ENCODE data around the gene MND1. TPM values are rescaled to one million over a fixed set of nuclear protein-coding genes. Genes with fewer than 3 reads are reported as not detected.

The MND1 gene
- total RNA-seq, 2 experiments from 2014 or later = 25.2 to 33.6 TPM

DNA sequence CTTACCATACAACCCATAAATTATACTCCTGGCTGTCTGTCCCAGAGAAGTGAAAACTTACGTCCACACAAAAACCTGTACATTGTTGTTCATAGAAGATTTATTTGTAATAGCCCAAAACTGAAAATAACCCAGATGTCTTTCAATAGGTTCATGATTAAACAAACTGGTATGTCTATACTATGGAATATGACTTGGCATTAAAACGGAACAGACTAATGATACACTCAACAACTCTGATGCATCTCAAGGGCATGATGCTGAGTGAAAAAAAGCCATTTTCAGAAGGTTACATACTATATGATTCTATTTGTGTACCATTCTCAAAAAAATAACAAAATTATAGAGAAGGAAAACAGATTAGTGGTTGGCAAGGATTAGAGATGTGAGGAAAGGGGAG is 11.6 kb upstream of the MND1 start:
- peaks cover 37% of the 10 kb centered on the region for H3K27me3 Mint-ChIP-seq
- no peaks in the 10 kb centered on the region for H3K36me3 Mint-ChIP-seq
- H3K27ac Mint-ChIP-seq = no peak overlapping the region
- CTCF ChIA-PET = no interaction called here
- H3K9me3 Mint-ChIP-seq (ENCODE audit: low read depth) = no peaks in the 10 kb centered on the region
- no peak overlapping the region for H3K4me3 Mint-ChIP-seq
- no peaks in the 10 kb centered on the region for H3K4me1 Mint-ChIP-seq
- ATAC-seq = no peak
- no peak for DNase-seq

DNA sequence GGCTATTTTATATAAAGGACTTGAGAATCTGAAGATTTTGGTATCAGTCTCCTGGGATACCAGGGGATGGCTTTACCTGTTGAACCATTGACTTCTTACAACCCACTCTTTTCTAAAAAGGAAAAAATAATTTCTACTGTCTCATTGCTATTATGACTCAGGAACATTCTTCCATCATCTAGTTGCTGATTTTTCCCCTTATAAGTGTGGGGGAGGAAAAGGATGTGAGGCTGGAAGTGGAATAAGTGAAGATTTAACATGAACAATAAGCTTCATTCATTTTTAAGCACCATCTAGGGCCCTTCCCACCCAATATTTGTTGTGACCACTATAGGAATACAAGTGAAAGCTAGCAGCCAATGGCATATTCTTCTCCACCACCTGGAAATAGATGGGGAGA is 10.6 kb upstream of the MND1 start:
- no peaks in the 10 kb centered on the region for H3K36me3 Mint-ChIP-seq
- H3K4me1 Mint-ChIP-seq = no peaks in the 10 kb centered on the region
- ATAC-seq (no peak), DNase-seq (no peak)
- H3K4me3 Mint-ChIP-seq = no peak overlapping the region
- CTCF ChIA-PET = interaction anchor here (0.7 kb wide), 1 partner anchor 96 kb away, joined by 3 read pairs; no protein-coding TSS in a partner anchor
- H3K27me3 Mint-ChIP-seq = peaks cover 37% of the 10 kb centered on the region
- H3K27ac Mint-ChIP-seq = no peak overlapping the region
- no peaks in the 10 kb centered on the region for H3K9me3 Mint-ChIP-seq (ENCODE audit: low read depth)

DNA sequence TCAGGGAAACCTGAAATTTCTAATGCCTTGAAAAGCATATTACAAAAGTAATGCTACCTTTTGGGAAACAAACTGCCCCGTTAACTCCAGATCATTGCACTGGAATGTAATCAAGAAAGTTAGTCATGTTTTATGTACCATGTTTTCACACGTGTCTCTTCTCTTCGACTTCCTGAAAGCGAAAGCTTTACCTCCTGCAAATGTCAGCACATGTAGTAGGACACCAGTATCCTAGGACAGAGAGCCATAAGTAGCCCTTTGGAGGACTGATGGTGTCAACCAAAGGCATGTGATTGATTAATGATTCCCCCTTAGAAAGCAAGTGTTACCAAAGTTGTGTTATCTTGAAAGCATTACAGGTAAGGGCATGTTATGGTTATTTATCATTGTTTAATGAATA is 8.8 kb upstream of the MND1 start:
- Mint-ChIP-seq H3K4me3 (no peak overlapping the region), H3K9me3 (ENCODE audit: low read depth) (no peaks in the 10 kb centered on the region), H3K4me1 (no peaks in the 10 kb centered on the region), H3K27me3 (peaks cover 43% of the 10 kb centered on the region), H3K36me3 (no peaks in the 10 kb centered on the region), H3K27ac (no peak overlapping the region)
- DNase-seq (no peak), ATAC-seq (no peak)
- CTCF ChIA-PET = interaction anchor here (1.2 to 1.6 kb wide), 2 partner anchors 8 to 10 kb away, joined by 4 to 6 read pairs; partner anchors contain the start of gene MND1

DNA sequence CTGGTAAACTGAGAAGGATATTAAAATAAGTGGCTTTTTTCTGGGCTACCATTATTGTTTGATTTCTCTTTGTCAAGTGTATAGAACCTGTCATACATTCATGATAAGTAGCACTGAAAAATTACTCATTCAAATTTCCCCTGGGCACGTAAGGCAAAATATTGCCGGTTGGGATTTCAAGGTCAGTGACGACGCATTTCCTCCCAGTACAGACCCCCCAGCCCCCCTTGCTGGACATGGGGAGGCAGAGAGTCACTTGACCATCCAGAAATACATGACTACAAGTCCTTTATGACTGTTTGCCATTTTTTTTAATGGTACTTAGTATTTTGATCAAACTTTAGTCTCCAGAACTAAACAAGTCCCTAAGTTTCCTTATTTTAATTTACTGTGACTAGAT is 6.8 kb upstream of the MND1 start:
- no peak for DNase-seq
- H3K27me3 Mint-ChIP-seq = peaks cover 55% of the 10 kb centered on the region
- H3K4me3 Mint-ChIP-seq = no peak overlapping the region
- H3K27ac Mint-ChIP-seq = no peak overlapping the region
- no peaks in the 10 kb centered on the region for H3K9me3 Mint-ChIP-seq (ENCODE audit: low read depth)
- ATAC-seq = no peak
- no peaks in the 10 kb centered on the region for H3K36me3 Mint-ChIP-seq
- peaks cover 7% of the 10 kb centered on the region for H3K4me1 Mint-ChIP-seq
- CTCF ChIA-PET = interaction anchor here (1.0 to 1.5 kb wide), 3 partner anchors 8 to 412 kb away, joined by 3 read pairs; no protein-coding TSS in a partner anchor

DNA sequence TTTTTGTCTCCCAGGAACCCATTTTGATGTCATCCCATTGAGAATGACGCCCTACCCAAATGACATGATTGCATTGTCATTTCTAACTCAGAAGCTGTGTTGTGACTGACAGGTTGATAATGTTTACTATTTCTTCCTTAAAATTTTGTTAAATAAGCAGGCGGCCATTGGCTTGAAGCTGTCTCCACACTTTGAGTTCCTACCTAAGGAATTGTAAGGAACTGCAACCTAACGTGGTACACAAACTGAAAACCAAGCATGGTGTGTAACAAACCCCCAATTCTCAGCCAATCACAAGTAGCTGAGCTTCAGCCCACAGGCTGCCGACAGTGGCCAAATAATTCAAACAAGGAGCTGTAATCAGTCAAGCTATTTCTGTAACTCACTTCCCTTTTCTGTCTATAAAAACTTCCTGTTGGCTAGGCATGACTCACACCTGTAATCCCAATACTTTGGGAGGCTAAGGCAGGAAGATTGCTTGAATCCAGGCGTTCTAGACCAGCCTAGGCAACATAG is 2.9 kb upstream of the MND1 start:
- CTCF ChIA-PET = interaction anchor here (0.7 to 7.2 kb wide), 6 partner anchors 25 to 302 kb away, joined by 3 to 71 read pairs (median 3); no protein-coding TSS in a partner anchor
- H3K4me1 Mint-ChIP-seq = peaks cover 19% of the 10 kb centered on the region
- no peak for DNase-seq
- H3K9me3 Mint-ChIP-seq (ENCODE audit: low read depth) = no peaks in the 10 kb centered on the region
- no peak overlapping the region for H3K27ac Mint-ChIP-seq
- no peak for ATAC-seq
- no peak overlapping the region for H3K4me3 Mint-ChIP-seq
- peaks cover 41% of the 10 kb centered on the region for H3K27me3 Mint-ChIP-seq
- no peaks in the 10 kb centered on the region for H3K36me3 Mint-ChIP-seq

DNA sequence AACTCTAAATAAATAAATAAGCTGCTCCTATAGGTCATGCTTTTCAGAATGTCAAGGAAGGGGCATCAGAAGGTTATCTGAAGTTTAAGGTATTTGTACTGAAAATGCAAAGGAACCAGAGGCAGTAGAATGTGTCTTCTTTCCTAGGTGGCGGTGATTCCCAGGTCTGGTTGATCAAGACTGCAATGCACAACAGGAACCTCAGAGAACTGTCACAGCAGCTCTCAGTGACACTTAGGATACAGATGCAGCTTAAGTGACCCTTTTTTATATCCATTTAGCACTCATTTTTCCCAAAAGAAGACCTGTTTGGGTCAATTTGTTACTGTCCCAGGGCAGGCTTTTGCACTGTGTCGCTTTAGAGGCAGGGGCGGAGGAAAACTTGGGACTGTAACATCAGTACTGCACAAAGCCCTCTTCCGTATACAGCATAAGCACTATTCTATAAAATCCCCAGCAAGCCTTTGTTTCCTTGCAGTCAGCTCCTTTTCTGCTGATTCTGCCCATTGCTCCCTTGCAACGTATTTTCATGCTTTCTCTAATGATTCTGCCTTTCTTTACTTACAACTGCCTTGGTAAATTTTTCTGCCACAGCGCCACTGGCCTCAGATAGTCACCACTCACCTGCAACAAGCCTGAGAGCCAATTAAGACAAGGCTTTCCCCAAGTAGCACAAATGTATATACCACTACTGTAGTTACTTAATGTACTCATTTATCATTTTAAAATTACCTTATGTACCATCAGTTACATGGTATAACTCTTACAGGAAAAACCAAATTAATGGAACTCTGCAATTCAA is 1.5 kb upstream of the MND1 start:
- Mint-ChIP-seq H3K27me3 (peaks cover 35% of the 10 kb centered on the region), H3K4me3 (no peak overlapping the region), H3K36me3 (peaks cover 3% of the 10 kb centered on the region), H3K27ac (no peak overlapping the region), H3K4me1 (peaks cover 32% of the 10 kb centered on the region), H3K9me3 (ENCODE audit: low read depth) (no peaks in the 10 kb centered on the region)
- CTCF ChIA-PET = interaction anchor here (0.6 to 7.2 kb wide), 8 partner anchors 21 to 429 kb away, joined by 3 to 71 read pairs (median 4); partner anchors contain the start of gene TMEM131L
- DNase-seq = no peak
- ATAC-seq = no peak

DNA sequence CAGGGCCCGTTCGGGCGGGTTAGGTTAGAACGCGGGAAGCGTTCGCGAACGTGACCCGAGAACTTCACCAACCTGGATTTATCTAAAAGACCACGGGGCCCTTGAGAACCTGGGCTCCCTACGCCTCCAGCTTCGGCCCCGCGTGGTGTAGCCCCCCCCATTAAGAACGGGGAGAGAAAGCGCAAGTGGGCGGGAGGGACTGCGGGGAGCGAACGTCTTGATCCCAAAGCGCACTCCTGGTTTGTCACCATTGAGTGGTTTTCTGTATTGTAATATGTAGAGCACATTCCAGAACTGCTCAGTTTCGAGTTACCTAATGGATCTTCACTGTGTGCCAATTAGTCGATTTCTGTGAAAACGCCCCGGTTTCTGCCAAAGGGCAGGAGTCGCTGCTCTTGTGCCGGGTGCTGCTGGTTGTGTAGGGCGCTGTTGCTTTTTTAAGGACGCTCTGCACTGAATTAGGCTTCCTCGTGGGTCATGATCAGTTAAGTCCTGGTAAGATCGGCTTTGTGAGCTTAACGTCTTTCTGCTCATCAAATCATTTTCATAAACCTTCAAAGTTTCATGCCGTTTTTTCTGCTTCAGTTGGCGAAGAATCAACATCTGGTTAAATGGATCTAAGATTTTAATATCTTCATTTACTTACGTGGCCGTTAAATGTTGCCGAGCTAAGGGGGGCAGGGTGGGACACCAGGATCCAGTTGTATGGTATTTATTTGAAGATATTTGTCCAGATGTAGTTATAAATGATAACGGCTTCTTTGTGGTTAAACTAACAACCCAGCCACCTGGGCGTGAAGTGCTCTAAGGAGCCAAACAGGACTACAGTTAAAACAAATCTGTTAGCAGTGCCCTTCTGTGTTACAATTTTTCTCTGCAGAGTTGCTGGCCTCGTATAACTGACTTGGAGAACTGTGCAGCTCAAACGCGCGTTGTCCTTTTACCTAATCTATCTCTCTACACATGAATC is 809 bp downstream of the MND1 start:
- DNase-seq (peak; percentile 73), ATAC-seq (peak; percentile 43)
- CTCF ChIA-PET = interaction anchor here (0.7 to 7.2 kb wide), 23 partner anchors 9 to 1206 kb away, joined by 3 to 71 read pairs (median 4); partner anchors contain the start of gene TMEM131L
- Mint-ChIP-seq H3K4me1 (peaks cover 46% of the 10 kb centered on the region), H3K27me3 (peaks cover 27% of the 10 kb centered on the region), H3K9me3 (ENCODE audit: low read depth) (no peaks in the 10 kb centered on the region), H3K27ac (peak overlapping the region; percentile 90), H3K4me3 (peak overlapping the region; percentile 85), H3K36me3 (peaks cover 10% of the 10 kb centered on the region)

DNA sequence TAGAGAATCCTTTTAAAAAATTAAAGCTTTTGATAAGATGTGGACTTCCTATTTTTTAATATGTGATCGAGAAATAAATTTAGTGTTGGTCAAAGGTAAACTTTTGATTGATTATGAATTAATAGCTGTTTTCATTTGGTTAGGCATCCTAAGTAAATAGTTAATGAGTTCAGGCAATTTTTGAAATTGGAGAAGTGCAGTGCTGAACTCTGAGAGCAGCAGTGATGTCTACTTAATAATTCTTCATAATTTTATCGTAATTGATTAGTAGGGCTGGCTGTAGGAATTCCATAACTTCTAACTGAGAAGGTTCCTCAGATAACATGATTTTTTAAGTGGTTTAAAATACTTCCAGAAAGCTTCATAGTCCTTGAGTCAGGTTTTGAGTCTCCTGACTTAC is 1.5 kb downstream of the MND1 start:
- Mint-ChIP-seq H3K27ac (no peak overlapping the region), H3K9me3 (ENCODE audit: low read depth) (no peaks in the 10 kb centered on the region), H3K4me1 (peaks cover 47% of the 10 kb centered on the region), H3K36me3 (peaks cover 13% of the 10 kb centered on the region), H3K27me3 (peaks cover 20% of the 10 kb centered on the region), H3K4me3 (peak overlapping the region; percentile 85)
- ATAC-seq (no peak), DNase-seq (no peak)
- CTCF ChIA-PET = interaction anchor here (0.6 to 7.2 kb wide), 23 partner anchors 8 to 404 kb away, joined by 3 to 71 read pairs (median 4); partner anchors contain the start of gene TMEM131L

DNA sequence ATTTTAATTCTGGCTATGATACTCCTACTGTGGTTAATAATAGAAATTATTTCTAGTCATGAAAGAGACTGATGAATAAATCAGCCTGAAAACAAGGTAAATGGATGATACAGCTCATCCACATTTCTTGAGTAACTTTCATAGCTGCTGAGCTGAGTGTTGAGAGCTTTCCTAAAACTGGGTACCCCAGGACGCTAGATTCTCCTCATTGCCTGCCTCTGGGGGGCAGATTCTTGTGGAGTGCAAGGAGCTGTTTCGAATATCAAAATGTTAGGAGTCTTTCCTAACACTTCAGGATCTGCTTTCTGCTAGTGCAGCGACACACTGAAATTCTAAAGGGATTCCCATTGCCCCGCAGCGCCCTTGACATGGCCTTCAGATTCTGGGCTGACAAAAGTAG is 2.1 kb downstream of the MND1 start:
- Mint-ChIP-seq H3K4me1 (peaks cover 43% of the 10 kb centered on the region), H3K36me3 (peaks cover 17% of the 10 kb centered on the region), H3K27ac (no peak overlapping the region), H3K9me3 (ENCODE audit: low read depth) (no peaks in the 10 kb centered on the region), H3K27me3 (peaks cover 16% of the 10 kb centered on the region), H3K4me3 (no peak overlapping the region)
- DNase-seq (no peak), ATAC-seq (no peak)
- CTCF ChIA-PET = interaction anchor here (0.6 to 7.2 kb wide), 16 partner anchors 8 to 297 kb away, joined by 3 to 71 read pairs (median 4); partner anchors contain the start of gene TMEM131L

DNA sequence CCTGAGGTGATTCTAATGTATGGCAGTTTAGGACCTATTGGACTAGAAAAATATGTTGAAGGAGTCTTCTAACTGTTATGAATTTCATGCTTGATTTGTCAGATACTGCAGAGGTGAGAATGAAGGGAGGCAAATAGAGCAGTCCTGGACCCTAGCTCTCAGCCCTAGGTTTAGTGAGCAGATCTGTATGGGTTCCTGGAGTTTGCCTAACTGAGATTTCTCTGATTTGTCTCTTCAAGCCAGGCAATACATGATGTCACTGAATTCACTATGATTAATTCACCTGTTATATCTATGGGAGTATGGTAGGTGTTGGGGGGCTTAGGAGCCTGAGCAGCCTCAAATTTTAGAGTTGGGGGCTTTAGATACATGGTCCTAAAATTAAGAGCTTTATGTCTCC is 2.6 kb downstream of the MND1 start:
- no peak overlapping the region for H3K27ac Mint-ChIP-seq

DNA sequence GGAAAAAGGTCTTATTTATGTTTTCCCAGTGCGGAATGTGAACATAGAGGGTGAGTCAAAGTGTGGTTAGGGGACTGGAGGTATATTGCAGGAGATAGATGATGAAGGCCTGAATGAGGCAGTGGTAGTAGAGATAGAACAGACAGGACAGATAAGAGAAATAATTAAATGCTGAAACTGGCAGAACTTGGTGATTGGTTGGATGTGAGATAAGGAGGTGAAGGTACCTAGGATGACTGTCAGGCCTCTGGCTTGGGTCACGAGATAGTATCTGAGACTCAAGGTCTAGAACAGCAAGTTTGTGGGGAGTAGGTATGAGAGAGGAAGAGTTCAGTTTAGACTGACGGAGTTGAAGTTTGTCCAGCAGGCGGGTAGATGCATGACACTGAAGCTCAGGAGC is 3.5 kb downstream of the MND1 start:
- no peak for ATAC-seq
- Mint-ChIP-seq H3K27me3 (peaks cover 2% of the 10 kb centered on the region), H3K4me1 (peaks cover 40% of the 10 kb centered on the region), H3K27ac (no peak overlapping the region), H3K9me3 (ENCODE audit: low read depth) (no peaks in the 10 kb centered on the region), H3K36me3 (peaks cover 23% of the 10 kb centered on the region), H3K4me3 (no peak overlapping the region)
- DNase-seq = no peak
- CTCF ChIA-PET = no interaction called here

More for the DNA sequence above, 2.6 kb downstream of the MND1 start:
- DNase-seq (no peak), ATAC-seq (no peak)
- Mint-ChIP-seq H3K36me3 (peaks cover 17% of the 10 kb centered on the region), H3K4me3 (no peak overlapping the region), H3K27me3 (peaks cover 10% of the 10 kb centered on the region), H3K4me1 (peaks cover 42% of the 10 kb centered on the region), H3K9me3 (ENCODE audit: low read depth) (no peaks in the 10 kb centered on the region)
- CTCF ChIA-PET = interaction anchor here (2.0 to 7.2 kb wide), 4 partner anchors 80 to 296 kb away, joined by 5 to 71 read pairs (median 15); no protein-coding TSS in a partner anchor

DNA sequence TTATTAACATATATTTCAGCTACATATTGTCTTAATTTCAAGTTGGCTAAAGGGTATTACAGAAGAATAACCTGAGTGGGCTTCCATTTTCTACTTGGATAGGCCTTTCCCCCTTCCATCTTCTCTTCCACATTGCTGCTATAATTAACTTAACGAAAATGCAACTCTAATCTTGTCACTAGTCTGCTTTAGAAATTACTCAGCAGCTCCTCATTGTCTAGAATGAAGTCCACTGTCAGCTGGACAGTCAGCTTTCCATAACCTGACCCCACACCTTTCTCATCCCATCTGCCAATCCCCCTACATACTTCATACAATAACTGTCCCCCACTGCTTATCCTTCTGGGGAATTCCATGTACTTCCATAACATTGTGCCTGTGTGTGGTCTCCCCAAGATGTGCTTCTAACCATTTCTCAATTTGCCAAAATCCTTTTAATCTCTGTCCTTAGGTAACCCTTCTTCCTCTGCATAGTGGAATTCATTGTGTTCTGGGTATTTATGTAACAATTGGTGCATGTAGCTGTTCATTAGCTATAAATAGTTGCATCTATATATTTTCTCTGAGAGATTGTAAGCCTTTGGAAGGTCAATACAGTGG is 4.8 kb downstream of the MND1 start:
- peaks cover 29% of the 10 kb centered on the region for H3K36me3 Mint-ChIP-seq
- H3K27ac Mint-ChIP-seq = no peak overlapping the region
- DNase-seq (no peak), ATAC-seq (no peak)
- no peaks in the 10 kb centered on the region for H3K9me3 Mint-ChIP-seq (ENCODE audit: low read depth)
- no peak overlapping the region for H3K4me3 Mint-ChIP-seq
- no peaks in the 10 kb centered on the region for H3K27me3 Mint-ChIP-seq
- CTCF ChIA-PET = interaction anchor here (0.8 to 0.9 kb wide), 2 partner anchors 130 to 225 kb away, joined by 3 to 5 read pairs; no protein-coding TSS in a partner anchor
- H3K4me1 Mint-ChIP-seq = peaks cover 40% of the 10 kb centered on the region

Data from activated CD8-positive, alpha-beta memory T cell treated with anti-CD3 and anti-CD28 coated beads, Interleukin-2, amount 10 ng/mL, durations not matched to agents 7 days and 5 days (primary cell).